ENCODE results near the gene CEP76. TPM values are rescaled to one million over a fixed set of nuclear protein-coding genes. Genes with fewer than 3 reads are reported as not detected.
A peak's percentile ranks its signal among the peaks of the same experiment; 100 is the strongest.

CEP76 gene
- total RNA-seq, 1 experiment from 2014 or later: 18.6 TPM

GRCh38 chr18:12640881-12641200 is 61.7 kb downstream of the CEP76 start:
- no peak overlapping the region for H4K91ac ChIP-seq (ENCODE audit: insufficient read length, low read depth, low read length)
- Mint-ChIP-seq H3K27me3 (ENCODE audit: low read depth) (no peaks in the 10 kb centered on the region), H3K4me3 (no peak overlapping the region), H3K9me3 (no peaks in the 10 kb centered on the region; a peak in 1 of 5 replicates), H3K27ac (peak overlapping the region in 2 of 3 experiments; percentile 17 to 18; a peak in 2 of 7 replicates), H3K4me1 (peaks cover 19 to 25% of the 10 kb centered on the region in 2 experiments), H3K36me3 (ENCODE audit: insufficient read depth in 1 of 3, low read depth in 3 of 3) (no peaks in the 10 kb centered on the region)
- H2AFZ ChIP-seq (ENCODE audit: low read length): no peak overlapping the region
- H3T11ph ChIP-seq (ENCODE audit: low read length): no peak overlapping the region
- no peak overlapping the region for H3K9ac ChIP-seq (ENCODE audit: extremely low read depth, insufficient read length, low read length)
- no peaks in the 10 kb centered on the region for H3K79me2 ChIP-seq (ENCODE audit: insufficient read depth, low read length)
- no peak overlapping the region for H2AK5ac ChIP-seq (ENCODE audit: insufficient read length, low read length)
- peaks cover 5% of the 10 kb centered on the region for H3K79me1 ChIP-seq (ENCODE audit: insufficient read depth, low read depth, low read length, poor library complexity, severe bottlenecking)
- no peak overlapping the region for H3K27ac ChIP-seq (ENCODE audit: insufficient read length, low read depth, low read length)
- H4K5ac ChIP-seq (ENCODE audit: insufficient read length, low read depth, low read length): no peak overlapping the region
- DNase-seq: no peak
- H4K20me1 ChIP-seq (ENCODE audit: control insufficient read depth, insufficient read depth, insufficient read length): no peaks in the 10 kb centered on the region
- H3K23me2 ChIP-seq (ENCODE audit: insufficient read length, low read depth, low read length, poor library complexity, severe bottlenecking): no peaks in the 10 kb centered on the region
- H3K18ac ChIP-seq (ENCODE audit: insufficient read length, low read depth, low read length): no peak overlapping the region
- no peak overlapping the region for H2BK12ac ChIP-seq (ENCODE audit: insufficient read length, low read depth, low read length)
- no peak overlapping the region; the same call in 1 of the 2 replicates for H2BK15ac ChIP-seq (ENCODE audit: low read depth, low read length)
- peaks cover 2% of the 10 kb centered on the region; the same call in 1 of the 2 replicates for H3K4me1 ChIP-seq (ENCODE audit: insufficient read depth, low read length)
- H3K23ac ChIP-seq (ENCODE audit: insufficient read length, low read depth, low read length): no peak overlapping the region
- WGBS (ENCODE audit: extremely low coverage, insufficient read length, low lambda C conversion rate): no CpG with 5 or more reads among the region's 6 CpGs
- no peak overlapping the region for H3K56ac ChIP-seq (ENCODE audit: insufficient read length, low read depth, low read length)
- H3K27me3 ChIP-seq (ENCODE audit: insufficient read depth, low read length): no peaks in the 10 kb centered on the region
- no peak overlapping the region for H3K14ac ChIP-seq (ENCODE audit: insufficient read depth, low read length)
- no peak overlapping the region for H3K4me2 ChIP-seq (ENCODE audit: insufficient read depth, insufficient read length, low read length)
- no peak overlapping the region for H2BK5ac ChIP-seq (ENCODE audit: insufficient read length, low read length)
- H2BK120ac ChIP-seq (ENCODE audit: low read depth, low read length, poor library complexity, severe bottlenecking): no peak overlapping the region
- no peak overlapping the region for H4K8ac ChIP-seq (replicated peaks; ENCODE audit: insufficient read length, low read depth, low read length)
- TF ChIP-seq CTCF (conservative IDR thresholded peaks at IDR 0.05): 0 out of 3 replicates have a peak, but pooled peaks have one; percentile 16
- no peak overlapping the region for H2BK20ac ChIP-seq (ENCODE audit: low read depth, low read length, poor library complexity, severe bottlenecking)
- no peak overlapping the region for H3K4ac ChIP-seq (ENCODE audit: low read depth, low read length)
- no peaks in the 10 kb centered on the region for H3K9me3 ChIP-seq (ENCODE audit: control insufficient read depth, low read depth, low read length)

Measured in H9 (cell line).